K562 (cell line): ENCODE measurements around the gene TTLL4. TPM values are rescaled to one million over a fixed set of nuclear protein-coding genes. Genes with fewer than 3 reads are reported as not detected.

Experiments
- ATAC-seq: fragments of 200-7000 bp; cut with Tn5 transposase; 3 replicates; pipeline ENCODE4 v1.9.1; 2020; ENCODE audit warnings: moderate library complexity
- BruUV-seq: library from RNA; stranded (reverse); fragments of 400-500 nt; replicated peaks from 2 replicates; lab custom pipeline; 2021; lab: Mats Ljungman, UMichigan
- CTCF ChIA-PET: fragments of 300-600 bp; formaldehyde crosslinking; extraction: SDS; loops from one replicate; lab custom pipeline; 2021; ENCODE audit warnings: low intra/inter-chr PET ratio; lab: Yijun Ruan, JAX
- POLR2A ChIA-PET: fragments of 300-600, 350-650 bp; sonication (Branson Sonifier 250); formaldehyde crosslinking; extraction: SDS; loops from one replicate; lab custom pipeline; 2021; ENCODE audit warnings: antibody characterized with exemption, inconsistent platforms; lab: Yijun Ruan, JAX
- DNase-seq, 4 experiments: peaks; one replicate each; pipeline versions ENCODE4 v3.0.0 to v3.0.0-alpha.2; 2011 to 2018; ENCODE audit warnings: low spot score in 3 of 4, mixed read lengths in 3 of 4; ENCODE audit errors: extremely low read depth in 1 of 4
- FAIRE-seq: peaks from 2 replicates; lab custom pipeline; 2011; peaks lifted over from hg19 to GRCh38; lab: Jason Lieb, UNC
- H2AFZ ChIP-seq: 2 replicates; pipeline ENCODE4 v1.6.0; 2011; ENCODE audit warnings: low read depth, low read length, control low read depth, inconsistent platforms
- H3K27ac ChIP-seq: fragments of 200-600 bp; 3 replicates; pipeline ENCODE4 v1.8.0; 2011; ENCODE audit warnings: low read depth, mild to moderate bottlenecking, control low read depth, inconsistent platforms, low read length, moderate library complexity, mixed read lengths; ENCODE audit errors: extremely low read depth
- H3K27me3 ChIP-seq, 2 experiments: fragments of 300-600 bp in 1 of 2; 2 replicates in 1 of 2; 3 replicates in 1 of 2; pipeline versions ENCODE4 v1.6.0 to v1.8.0; 2011; ENCODE audit warnings: inconsistent platforms in 2 of 2, low read length in 2 of 2, mild to moderate bottlenecking in 1 of 2, mixed read lengths in 1 of 2, moderate library complexity in 1 of 2; ENCODE audit not compliant: control insufficient read depth in 2 of 2, insufficient read depth in 2 of 2
- H3K36me3 ChIP-seq: fragments of 300-600 bp; 3 replicates; pipeline ENCODE4 v1.8.0; 2011; ENCODE audit warnings: mild to moderate bottlenecking, low read length, inconsistent platforms; ENCODE audit not compliant: control insufficient read depth, insufficient read depth
- H3K4me1 ChIP-seq, 2 experiments: fragments of 200-600 bp in 1 of 2; replicated peaks in 1 of 2; 2 replicates in 1 of 2; 3 replicates in 1 of 2; pipeline versions ENCODE4 v1.5.1 to v1.8.0; 2011; ENCODE audit warnings: inconsistent platforms in 2 of 2, low read length in 2 of 2, mild to moderate bottlenecking in 1 of 2, mixed read lengths in 1 of 2, moderate library complexity in 1 of 2; ENCODE audit not compliant: control insufficient read depth in 2 of 2, insufficient read depth in 2 of 2
- H3K4me2 ChIP-seq: 2 replicates; pipeline ENCODE4 v1.6.1; 2011; ENCODE audit warnings: low read length, control low read depth, inconsistent platforms, mixed read lengths; ENCODE audit not compliant: insufficient read depth
- H3K4me3 ChIP-seq: fragments of 200-600 bp; sonication (generic), shearing (Covaris generic); 2 replicates; pipeline ENCODE4 v1.5.1; 2016; ENCODE audit warnings: control low read depth, inconsistent platforms
- H3K79me2 ChIP-seq: fragments of 200-600 bp; 3 replicates; pipeline ENCODE4 v1.8.0; 2011; ENCODE audit warnings: low read length, inconsistent platforms; ENCODE audit not compliant: control insufficient read depth, insufficient read depth
- H3K9ac ChIP-seq, 2 experiments: 2 replicates each; pipeline versions ENCODE4 v1.6.0 to v1.6.1; 2011; ENCODE audit warnings: low read depth in 2 of 2, low read length in 2 of 2, control low read depth in 1 of 2, inconsistent platforms in 1 of 2, mild to moderate bottlenecking in 1 of 2, mixed read lengths in 1 of 2; ENCODE audit not compliant: insufficient read depth in 1 of 2
- H3K9me1 ChIP-seq: one replicate; pipeline ENCODE4 v1.6.0; 2011; ENCODE audit warnings: inconsistent platforms, mild to moderate bottlenecking, low read length, moderate library complexity; ENCODE audit not compliant: control insufficient read depth, insufficient read depth
- H3K9me3 ChIP-seq: replicated peaks from 2 replicates; pipeline ENCODE4 v1.5.1; 2011; ENCODE audit warnings: low read depth, low read length, inconsistent platforms; ENCODE audit not compliant: control insufficient read depth, insufficient read depth
- H4K20me1 ChIP-seq: replicated peaks from 2 replicates; pipeline ENCODE4 v1.6.1; 2011; ENCODE audit warnings: low read length, inconsistent platforms, mixed read lengths; ENCODE audit not compliant: control insufficient read depth, insufficient read depth
- E2F3 ChIP-seq: fragments of 250-450 bp; sonication (Bioruptor Pico); IDR thresholded peaks from 2 replicates; pipeline ENCODE4 v1.4.0; 2020; ENCODE audit warnings: mild to moderate bottlenecking
- HMG20B ChIP-seq: fragments of 250-450 bp; sonication (Bioruptor Pico); IDR thresholded peaks from 2 replicates; pipeline ENCODE4 v1.5.0; 2021; ENCODE audit warnings: mild to moderate bottlenecking
- KAT2B ChIP-seq: IDR thresholded peaks from one replicate; pipeline ENCODE4 v1.6.1; 2012; ENCODE audit warnings: low read depth, mild to moderate bottlenecking, control low read depth, inconsistent platforms, low read length, moderate library complexity
- POLR2G ChIP-seq: fragments of 200-400 bp; formaldehyde crosslinking; IDR thresholded peaks from 2 replicates; pipeline ENCODE4 v1.6.1; 2017; ENCODE audit warnings: low read depth, mild to moderate bottlenecking, antibody characterized with exemption, low read length, moderate library complexity
- RB1 ChIP-seq: fragments of 450-650 bp; IDR thresholded peaks from 2 replicates; pipeline ENCODE4 v1.6.1; 2017; ENCODE audit warnings: low read depth, mild to moderate bottlenecking
- SIRT6 ChIP-seq: IDR thresholded peaks from one replicate; pipeline ENCODE4 v1.6.1; 2012; ENCODE audit warnings: low read depth, mild to moderate bottlenecking, control low read depth, inconsistent platforms, low read length, moderate library complexity
- TEAD2 ChIP-seq: fragments of 450-650 bp; IDR thresholded peaks from 2 replicates; pipeline ENCODE4 v1.6.1; 2016; ENCODE audit warnings: missing genetic modification characterization, control low read depth, missing compliant biosample characterization
- WGBS: fragments of 100-300 bp; shearing (Covaris generic); methylation state at CpG from one replicate; pipeline ENCODE4 v1.1.6; 2016; ENCODE audit warnings: low coverage, mixed read lengths; ENCODE audit not compliant: insufficient coverage; ENCODE audit errors: missing lambda C conversion rate; 5-methylcytosine and 5-hydroxymethylcytosine counted together
- in situ Hi-C: fragments of 300-500 bp; cut with MboI; formaldehyde crosslinking; loops from 4 replicates; pipeline ENCODE4 v1.15.0; 2018; ENCODE audit warnings: inconsistent platforms, mixed read lengths
- intact Hi-C: fragments of 100-400 bp; cut with micrococcal nuclease; formaldehyde crosslinking; loops from 2 replicates; pipeline ENCODE4 v1.14.2; 2022
- polyA plus RNA-seq, 8 experiments: library from polyadenylated mRNA; depleted of rRNA in 4 of 8; stranded (reverse) in 5 of 8; unstranded in 3 of 8; fragments of >200 nt; fragmentation: Nextera tagmentation in 2 of 8; fragmentation: Illumina TruSeq in 1 of 8; extraction: Ambion mirVana in 2 of 8; extraction: Trizol in 1 of 8; gene quantifications; 2 replicates each; pipeline versions ENCODE4 v1.2.1 to v1.2.3, GENCODE V29; 2011 to 2014; ENCODE audit warnings: inconsistent platforms in 1 of 8, missing spikeins in 1 of 8
- total RNA-seq, 7 experiments: library from RNA; depleted of rRNA in 6 of 7; stranded (reverse); fragments of >200 nt in 6 of 7; fragmentation: Illumina TruSeq in 2 of 7; extraction: Trizol in 2 of 7; gene quantifications; 2 replicates each; pipeline versions ENCODE4 v1.2.1 to v1.2.3, GENCODE V29; 2011 to 2021; ENCODE audit warnings: low replicate concordance in 1 of 7
- TF ChIP-seq, protein P1 (sequence below): fragments of 250-450 bp; sonication (Bioruptor Pico); IDR thresholded peaks from 2 replicates; pipeline ENCODE4 v1.4.0; 2020; ENCODE audit warnings: mild to moderate bottlenecking, moderate library complexity
- TF ChIP-seq, protein P2 (sequence below): fragments of 250-450 bp; sonication (Bioruptor Pico); IDR thresholded peaks from 2 replicates; pipeline ENCODE4 v1.5.0; 2021

The TTLL4 gene
- total and polyA plus RNA-seq, 9 of the 15 experiments (the other 6 are each of a cell fraction or from before 2014, with no cell fraction given) = 12.6 to 67.5 (median 24.5) TPM

DNA sequence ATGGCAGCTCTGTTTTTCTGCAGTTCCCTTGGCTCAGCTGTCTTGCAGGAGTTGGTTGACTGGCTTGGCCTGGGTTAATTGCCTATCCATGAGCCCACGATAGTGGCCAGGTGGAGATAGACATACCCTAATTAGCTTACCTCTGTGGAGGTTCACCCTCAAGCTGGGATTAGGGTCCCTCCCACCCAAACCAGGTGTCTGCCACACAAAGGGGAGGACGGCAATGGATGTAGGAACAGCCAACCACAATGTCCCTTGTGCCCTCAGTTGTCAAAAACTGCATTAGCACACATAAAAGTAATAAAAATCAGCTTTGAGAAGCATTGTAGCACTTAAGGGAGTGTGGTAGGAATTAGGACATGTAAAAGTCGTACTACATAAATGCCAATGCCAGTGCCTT is 75.5 kb downstream of the TTLL4 start:
- POLR2A ChIA-PET = no interaction called here

More for the DNA sequence above, 75.5 kb downstream of the TTLL4 start:
- no peaks in the 10 kb centered on the region for H3K79me2 ChIP-seq
- CTCF ChIA-PET = no interaction called here
- H3K36me3 ChIP-seq = no peaks in the 10 kb centered on the region
- no peak overlapping the region for H3K27ac ChIP-seq
- FAIRE-seq (no peak), ATAC-seq (no peak), DNase-seq (no peak)
- H4K20me1 ChIP-seq = no peaks in the 10 kb centered on the region
- H3K4me2 ChIP-seq = no peak overlapping the region
- in situ Hi-C loops = no loop called here
- H3K27me3 ChIP-seq = peaks cover 4 to 23% of the 10 kb centered on the region in 2 experiments; a peak in 4 of 5 replicates
- no peak overlapping the region for H3K9ac ChIP-seq
- H3K9me3 ChIP-seq = no peaks in the 10 kb centered on the region
- no peaks in the 10 kb centered on the region for H3K9me1 ChIP-seq
- H2AFZ ChIP-seq = no peak overlapping the region
- intact Hi-C loops = no loop called here
- H3K4me3 ChIP-seq = no peak overlapping the region
- H3K4me1 ChIP-seq = peaks cover 0 to 8% of the 10 kb centered on the region in 2 experiments; a peak in 2 of 5 replicates
- TF ChIP-seq, protein P1, sequence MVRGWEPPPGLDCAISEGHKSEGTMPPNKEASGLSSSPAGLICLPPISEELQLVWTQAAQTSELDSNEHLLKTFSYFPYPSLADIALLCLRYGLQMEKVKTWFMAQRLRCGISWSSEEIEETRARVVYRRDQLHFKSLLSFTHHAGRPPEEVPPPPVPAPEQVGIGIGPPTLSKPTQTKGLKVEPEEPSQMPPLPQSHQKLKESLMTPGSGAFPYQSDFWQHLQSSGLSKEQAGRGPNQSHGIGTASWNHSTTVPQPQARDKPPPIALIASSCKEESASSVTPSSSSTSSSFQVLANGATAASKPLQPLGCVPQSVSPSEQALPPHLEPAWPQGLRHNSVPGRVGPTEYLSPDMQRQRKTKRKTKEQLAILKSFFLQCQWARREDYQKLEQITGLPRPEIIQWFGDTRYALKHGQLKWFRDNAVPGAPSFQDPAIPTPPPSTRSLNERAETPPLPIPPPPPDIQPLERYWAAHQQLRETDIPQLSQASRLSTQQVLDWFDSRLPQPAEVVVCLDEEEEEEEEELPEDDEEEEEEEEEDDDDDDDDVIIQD = no peak
- TF ChIP-seq TEAD2 (tag) = no peak
- TF ChIP-seq SIRT6 = no peak
- no peak for TF ChIP-seq POLR2G
- TF ChIP-seq HMG20B (CRISPR knock-in tag) = no peak
- no peak for TF ChIP-seq RB1
- TF ChIP-seq, protein P2, sequence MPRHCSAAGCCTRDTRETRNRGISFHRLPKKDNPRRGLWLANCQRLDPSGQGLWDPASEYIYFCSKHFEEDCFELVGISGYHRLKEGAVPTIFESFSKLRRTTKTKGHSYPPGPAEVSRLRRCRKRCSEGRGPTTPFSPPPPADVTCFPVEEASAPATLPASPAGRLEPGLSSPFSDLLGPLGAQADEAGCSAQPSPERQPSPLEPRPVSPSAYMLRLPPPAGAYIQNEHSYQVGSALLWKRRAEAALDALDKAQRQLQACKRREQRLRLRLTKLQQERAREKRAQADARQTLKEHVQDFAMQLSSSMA (CRISPR knock-in tag) = no peak
- TF ChIP-seq E2F3 (CRISPR knock-in tag) = no peak
- TF ChIP-seq KAT2B = no peak
- no TSS peak for BruUV-seq
- 0% methylated on average over 2 of the region's 3 CpGs for WGBS
